ENCODE data around the gene CIDEC. TPM values are rescaled to one million over a fixed set of nuclear protein-coding genes. Genes with fewer than 3 reads are reported as not detected.

Gene CIDEC
- total and polyA plus RNA-seq, 2 of the 8 experiments (the other 6 are each of a cell fraction or from before 2014, with no cell fraction given) = not detected

DNA sequence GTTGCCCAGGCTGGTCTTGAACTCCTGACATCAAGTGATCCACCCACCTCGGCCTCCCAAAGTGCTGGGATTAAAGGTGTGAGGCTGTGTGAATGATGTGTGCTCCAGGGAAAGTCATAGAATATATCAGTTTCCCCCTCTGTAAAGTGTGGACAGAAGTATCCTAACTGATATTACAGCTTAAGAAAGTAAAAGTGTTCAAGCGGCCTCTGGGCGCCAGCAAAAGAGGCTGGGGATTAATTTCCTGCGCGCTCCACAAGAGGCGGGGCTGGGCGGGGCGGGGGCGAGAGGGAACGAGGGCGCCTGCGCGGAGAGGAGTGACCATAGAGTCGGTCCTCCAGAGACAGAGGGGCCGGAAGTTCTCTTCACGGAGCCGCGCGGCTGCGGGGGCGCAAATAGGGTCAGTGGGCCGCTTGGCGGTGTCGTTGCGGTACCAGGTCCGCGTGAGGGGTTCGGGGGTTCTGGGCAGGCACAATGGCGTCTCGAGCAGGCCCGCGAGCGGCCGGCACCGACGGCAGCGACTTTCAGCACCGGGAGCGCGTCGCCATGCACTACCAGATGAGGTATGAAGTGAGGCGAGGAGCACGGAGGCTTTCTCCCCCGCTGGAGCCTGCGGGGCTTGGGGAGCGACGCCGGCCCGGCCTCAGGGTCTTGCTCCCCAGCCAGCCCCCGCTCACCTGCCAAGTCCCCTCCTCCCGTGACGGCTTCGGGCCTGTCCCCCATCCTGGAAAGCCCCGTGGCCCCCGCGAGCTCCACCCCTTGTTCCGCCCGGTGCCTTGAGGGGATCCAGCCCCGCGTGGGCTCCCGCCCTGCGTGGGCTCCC is 10.4 kb upstream of the CIDEC start, which contains the start of gene JAGN1 (continued):
- peak; percentile 27; the same call in 1 of the 2 replicates for TF ChIP-seq CREB1 (IDR thresholded peaks at IDR 0.05)
- no peak for TF ChIP-seq CTBP2 (IDR thresholded peaks at IDR 0.05; ENCODE audit: borderline replicate concordance, insufficient read depth, insufficient read length, low read length)
- TF ChIP-seq BRCA1 (IDR thresholded peaks at IDR 0.05; ENCODE audit: low read depth, low read length) = no peak
- no peak for TF ChIP-seq EZH2 (IDR thresholded peaks at IDR 0.05; ENCODE audit: low read depth, low read length, severe bottlenecking)
- TF ChIP-seq SP1 (IDR thresholded peaks at IDR 0.05; ENCODE audit: low read depth, low read length) = no peak
- no peak for TF ChIP-seq SAP30 (IDR thresholded peaks at IDR 0.05; ENCODE audit: insufficient read depth, insufficient replicate concordance, low read length)
- TF ChIP-seq RXRA (IDR thresholded peaks at IDR 0.05; ENCODE audit: insufficient read depth, low read depth, low read length) = no peak
- peak; percentile 96 for TF ChIP-seq ASH2L (IDR thresholded peaks at IDR 0.05; ENCODE audit: low read length)
- TF ChIP-seq, protein P1, sequence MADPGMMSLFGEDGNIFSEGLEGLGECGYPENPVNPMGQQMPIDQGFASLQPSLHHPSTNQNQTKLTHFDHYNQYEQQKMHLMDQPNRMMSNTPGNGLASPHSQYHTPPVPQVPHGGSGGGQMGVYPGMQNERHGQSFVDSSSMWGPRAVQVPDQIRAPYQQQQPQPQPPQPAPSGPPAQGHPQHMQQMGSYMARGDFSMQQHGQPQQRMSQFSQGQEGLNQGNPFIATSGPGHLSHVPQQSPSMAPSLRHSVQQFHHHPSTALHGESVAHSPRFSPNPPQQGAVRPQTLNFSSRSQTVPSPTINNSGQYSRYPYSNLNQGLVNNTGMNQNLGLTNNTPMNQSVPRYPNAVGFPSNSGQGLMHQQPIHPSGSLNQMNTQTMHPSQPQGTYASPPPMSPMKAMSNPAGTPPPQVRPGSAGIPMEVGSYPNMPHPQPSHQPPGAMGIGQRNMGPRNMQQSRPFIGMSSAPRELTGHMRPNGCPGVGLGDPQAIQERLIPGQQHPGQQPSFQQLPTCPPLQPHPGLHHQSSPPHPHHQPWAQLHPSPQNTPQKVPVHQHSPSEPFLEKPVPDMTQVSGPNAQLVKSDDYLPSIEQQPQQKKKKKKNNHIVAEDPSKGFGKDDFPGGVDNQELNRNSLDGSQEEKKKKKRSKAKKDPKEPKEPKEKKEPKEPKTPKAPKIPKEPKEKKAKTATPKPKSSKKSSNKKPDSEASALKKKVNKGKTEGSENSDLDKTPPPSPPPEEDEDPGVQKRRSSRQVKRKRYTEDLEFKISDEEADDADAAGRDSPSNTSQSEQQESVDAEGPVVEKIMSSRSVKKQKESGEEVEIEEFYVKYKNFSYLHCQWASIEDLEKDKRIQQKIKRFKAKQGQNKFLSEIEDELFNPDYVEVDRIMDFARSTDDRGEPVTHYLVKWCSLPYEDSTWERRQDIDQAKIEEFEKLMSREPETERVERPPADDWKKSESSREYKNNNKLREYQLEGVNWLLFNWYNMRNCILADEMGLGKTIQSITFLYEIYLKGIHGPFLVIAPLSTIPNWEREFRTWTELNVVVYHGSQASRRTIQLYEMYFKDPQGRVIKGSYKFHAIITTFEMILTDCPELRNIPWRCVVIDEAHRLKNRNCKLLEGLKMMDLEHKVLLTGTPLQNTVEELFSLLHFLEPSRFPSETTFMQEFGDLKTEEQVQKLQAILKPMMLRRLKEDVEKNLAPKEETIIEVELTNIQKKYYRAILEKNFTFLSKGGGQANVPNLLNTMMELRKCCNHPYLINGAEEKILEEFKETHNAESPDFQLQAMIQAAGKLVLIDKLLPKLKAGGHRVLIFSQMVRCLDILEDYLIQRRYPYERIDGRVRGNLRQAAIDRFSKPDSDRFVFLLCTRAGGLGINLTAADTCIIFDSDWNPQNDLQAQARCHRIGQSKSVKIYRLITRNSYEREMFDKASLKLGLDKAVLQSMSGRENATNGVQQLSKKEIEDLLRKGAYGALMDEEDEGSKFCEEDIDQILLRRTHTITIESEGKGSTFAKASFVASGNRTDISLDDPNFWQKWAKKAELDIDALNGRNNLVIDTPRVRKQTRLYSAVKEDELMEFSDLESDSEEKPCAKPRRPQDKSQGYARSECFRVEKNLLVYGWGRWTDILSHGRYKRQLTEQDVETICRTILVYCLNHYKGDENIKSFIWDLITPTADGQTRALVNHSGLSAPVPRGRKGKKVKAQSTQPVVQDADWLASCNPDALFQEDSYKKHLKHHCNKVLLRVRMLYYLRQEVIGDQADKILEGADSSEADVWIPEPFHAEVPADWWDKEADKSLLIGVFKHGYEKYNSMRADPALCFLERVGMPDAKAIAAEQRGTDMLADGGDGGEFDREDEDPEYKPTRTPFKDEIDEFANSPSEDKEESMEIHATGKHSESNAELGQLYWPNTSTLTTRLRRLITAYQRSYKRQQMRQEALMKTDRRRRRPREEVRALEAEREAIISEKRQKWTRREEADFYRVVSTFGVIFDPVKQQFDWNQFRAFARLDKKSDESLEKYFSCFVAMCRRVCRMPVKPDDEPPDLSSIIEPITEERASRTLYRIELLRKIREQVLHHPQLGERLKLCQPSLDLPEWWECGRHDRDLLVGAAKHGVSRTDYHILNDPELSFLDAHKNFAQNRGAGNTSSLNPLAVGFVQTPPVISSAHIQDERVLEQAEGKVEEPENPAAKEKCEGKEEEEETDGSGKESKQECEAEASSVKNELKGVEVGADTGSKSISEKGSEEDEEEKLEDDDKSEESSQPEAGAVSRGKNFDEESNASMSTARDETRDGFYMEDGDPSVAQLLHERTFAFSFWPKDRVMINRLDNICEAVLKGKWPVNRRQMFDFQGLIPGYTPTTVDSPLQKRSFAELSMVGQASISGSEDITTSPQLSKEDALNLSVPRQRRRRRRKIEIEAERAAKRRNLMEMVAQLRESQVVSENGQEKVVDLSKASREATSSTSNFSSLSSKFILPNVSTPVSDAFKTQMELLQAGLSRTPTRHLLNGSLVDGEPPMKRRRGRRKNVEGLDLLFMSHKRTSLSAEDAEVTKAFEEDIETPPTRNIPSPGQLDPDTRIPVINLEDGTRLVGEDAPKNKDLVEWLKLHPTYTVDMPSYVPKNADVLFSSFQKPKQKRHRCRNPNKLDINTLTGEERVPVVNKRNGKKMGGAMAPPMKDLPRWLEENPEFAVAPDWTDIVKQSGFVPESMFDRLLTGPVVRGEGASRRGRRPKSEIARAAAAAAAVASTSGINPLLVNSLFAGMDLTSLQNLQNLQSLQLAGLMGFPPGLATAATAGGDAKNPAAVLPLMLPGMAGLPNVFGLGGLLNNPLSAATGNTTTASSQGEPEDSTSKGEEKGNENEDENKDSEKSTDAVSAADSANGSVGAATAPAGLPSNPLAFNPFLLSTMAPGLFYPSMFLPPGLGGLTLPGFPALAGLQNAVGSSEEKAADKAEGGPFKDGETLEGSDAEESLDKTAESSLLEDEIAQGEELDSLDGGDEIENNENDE (IDR thresholded peaks at IDR 0.05; ENCODE audit: insufficient replicate concordance, low read length) = no peak

Data from H1 (cell line).